ENCODE data around the gene ITPR3. TPM values are rescaled to one million over a fixed set of nuclear protein-coding genes. Genes with fewer than 3 reads are reported as not detected.

ITPR3 gene
- total RNA-seq, 4 donors from 2014 or later: 174 to 206 (median 199) TPM

- no peak for DNase-seq (ENCODE audit: low spot score in 2 of 2)
- TF ChIP-seq POLR2A (IDR thresholded peaks at IDR 0.05) (no peak), EP300 (IDR thresholded peaks at IDR 0.05) (no peak), CTCF (IDR thresholded peaks at IDR 0.05) (no peak), POLR2AphosphoS5 (IDR thresholded peaks at IDR 0.05) (no peak)
- 94% methylated on average over 11 of the region's 11 CpGs for WGBS
- H3K27ac ChIP-seq: no peak overlapping the region
- H3K4me1 ChIP-seq: no peaks in the 10 kb centered on the region
- peaks cover 9% of the 10 kb centered on the region for H3K27me3 ChIP-seq
- no peaks in the 10 kb centered on the region for H3K9me3 ChIP-seq
- no peaks in the 10 kb centered on the region for H3K36me3 ChIP-seq
- H3K4me3 ChIP-seq: no peak overlapping the region
Observed at GRCh38 chr6:33727932-33728331, 106.8 kb downstream of the ITPR3 start.

- H3K27ac ChIP-seq: no peak overlapping the region
- no peak overlapping the region for H3K4me3 ChIP-seq
- H3K9me3 ChIP-seq: no peaks in the 10 kb centered on the region
- 87% methylated on average over 11 of the region's 11 CpGs for WGBS
- TF ChIP-seq POLR2AphosphoS5 (IDR thresholded peaks at IDR 0.05): no peak
- no peak for TF ChIP-seq POLR2A (IDR thresholded peaks at IDR 0.05)
- no peak for TF ChIP-seq CTCF (IDR thresholded peaks at IDR 0.05)
- no peak for TF ChIP-seq EP300 (IDR thresholded peaks at IDR 0.05)
- peaks cover 9% of the 10 kb centered on the region for H3K27me3 ChIP-seq
- H3K36me3 ChIP-seq: no peaks in the 10 kb centered on the region
- no peak for DNase-seq (ENCODE audit: low spot score in 2 of 2)
- no peaks in the 10 kb centered on the region for H3K4me1 ChIP-seq
Observed at GRCh38 chr6:33728438-33728837, 107.3 kb downstream of the ITPR3 start.

GRCh38 chr6:33729059-33729458, 107.9 kb downstream of the ITPR3 start:
- no peak overlapping the region for H3K4me3 ChIP-seq
- H3K9me3 ChIP-seq: no peaks in the 10 kb centered on the region
- WGBS: 95% methylated on average over 5 of the region's 6 CpGs
- no peaks in the 10 kb centered on the region for H3K4me1 ChIP-seq
- H3K36me3 ChIP-seq: no peaks in the 10 kb centered on the region
- H3K27ac ChIP-seq: no peak overlapping the region
- TF ChIP-seq POLR2AphosphoS5 (IDR thresholded peaks at IDR 0.05): no peak
- no peak for TF ChIP-seq EP300 (IDR thresholded peaks at IDR 0.05)
- no peak for TF ChIP-seq POLR2A (IDR thresholded peaks at IDR 0.05)
- TF ChIP-seq CTCF (IDR thresholded peaks at IDR 0.05): no peak
- no peak for DNase-seq (ENCODE audit: low spot score in 2 of 2)
- H3K27me3 ChIP-seq: peaks cover 5% of the 10 kb centered on the region

GRCh38 chr6:33730611-33731010, 109.5 kb downstream of the ITPR3 start:
- no peaks in the 10 kb centered on the region for H3K9me3 ChIP-seq
- 86% methylated on average over 10 of the region's 10 CpGs for WGBS
- H3K4me1 ChIP-seq: no peaks in the 10 kb centered on the region
- DNase-seq (ENCODE audit: low spot score in 2 of 2): no peak
- H3K36me3 ChIP-seq: no peaks in the 10 kb centered on the region
- H3K4me3 ChIP-seq: no peak overlapping the region
- H3K27ac ChIP-seq: no peak overlapping the region
- no peak for TF ChIP-seq POLR2A (IDR thresholded peaks at IDR 0.05)
- no peak for TF ChIP-seq CTCF (IDR thresholded peaks at IDR 0.05)
- no peak for TF ChIP-seq POLR2AphosphoS5 (IDR thresholded peaks at IDR 0.05)
- no peak for TF ChIP-seq EP300 (IDR thresholded peaks at IDR 0.05)
- H3K27me3 ChIP-seq: peaks cover 5% of the 10 kb centered on the region

- peaks cover 5% of the 10 kb centered on the region for H3K27me3 ChIP-seq
- H3K4me3 ChIP-seq: no peak overlapping the region
- no peak for DNase-seq (ENCODE audit: low spot score in 2 of 2)
- TF ChIP-seq EP300 (IDR thresholded peaks at IDR 0.05): no peak
- WGBS: 61% methylated on average over 3 of the region's 7 CpGs
- H3K27ac ChIP-seq: no peak overlapping the region
- H3K4me1 ChIP-seq: no peaks in the 10 kb centered on the region
- H3K36me3 ChIP-seq: no peaks in the 10 kb centered on the region
- no peaks in the 10 kb centered on the region for H3K9me3 ChIP-seq
Observed at GRCh38 chr6:33731035-33731434, 109.9 kb downstream of the ITPR3 start.

- no peak overlapping the region for H3K27ac ChIP-seq
- 48% methylated on average over 7 of the region's 9 CpGs for WGBS
- H3K9me3 ChIP-seq: no peaks in the 10 kb centered on the region
- no peaks in the 10 kb centered on the region for H3K4me1 ChIP-seq
- no peak for DNase-seq (ENCODE audit: low spot score in 2 of 2)
- H3K36me3 ChIP-seq: no peaks in the 10 kb centered on the region
- TF ChIP-seq POLR2A (IDR thresholded peaks at IDR 0.05) (no peak), CTCF (IDR thresholded peaks at IDR 0.05) (no peak), EP300 (IDR thresholded peaks at IDR 0.05) (no peak), POLR2AphosphoS5 (IDR thresholded peaks at IDR 0.05) (no peak)
- peaks cover 2% of the 10 kb centered on the region for H3K27me3 ChIP-seq
- no peak overlapping the region for H3K4me3 ChIP-seq
Observed at GRCh38 chr6:33731751-33732282, 110.7 kb downstream of the ITPR3 start.

All from suprapubic skin (tissue), 4 donors.